Dendritic cell treated with granulocyte-macrophage colony-stimulating factor and Interleukin-4, amounts not matched to agents 40 ng/mL and 50 ng/mL, for 4 days (primary cell): ENCODE measurements around the gene ME3.

ENCODE experiments used
- H3K27ac Mint-ChIP-seq: one replicate; pipeline ENCODE4 v1.8.0; 2022; ENCODE audit warnings: mild to moderate bottlenecking, mixed read lengths
- H3K27me3 Mint-ChIP-seq: one replicate; pipeline ENCODE4 v1.8.0; 2022; ENCODE audit warnings: mild to moderate bottlenecking, mixed read lengths
- H3K36me3 Mint-ChIP-seq: one replicate; pipeline ENCODE4 v1.8.0; 2022; ENCODE audit warnings: low read depth, mixed read lengths
- H3K4me1 Mint-ChIP-seq: one replicate; pipeline ENCODE4 v1.8.0; 2022; ENCODE audit warnings: low read depth, mixed read lengths
- H3K4me3 Mint-ChIP-seq: one replicate; pipeline ENCODE4 v1.8.0; 2022; ENCODE audit warnings: mild to moderate bottlenecking, moderate library complexity, mixed read lengths
- H3K9me3 Mint-ChIP-seq: one replicate; pipeline ENCODE4 v1.8.0; 2022; ENCODE audit warnings: mixed read lengths
- intact Hi-C: fragments of 100-400 bp; cut with micrococcal nuclease; formaldehyde crosslinking; loops from one replicate; pipeline ENCODE4 v1.15.0; 2022

Gene ME3

DNA sequence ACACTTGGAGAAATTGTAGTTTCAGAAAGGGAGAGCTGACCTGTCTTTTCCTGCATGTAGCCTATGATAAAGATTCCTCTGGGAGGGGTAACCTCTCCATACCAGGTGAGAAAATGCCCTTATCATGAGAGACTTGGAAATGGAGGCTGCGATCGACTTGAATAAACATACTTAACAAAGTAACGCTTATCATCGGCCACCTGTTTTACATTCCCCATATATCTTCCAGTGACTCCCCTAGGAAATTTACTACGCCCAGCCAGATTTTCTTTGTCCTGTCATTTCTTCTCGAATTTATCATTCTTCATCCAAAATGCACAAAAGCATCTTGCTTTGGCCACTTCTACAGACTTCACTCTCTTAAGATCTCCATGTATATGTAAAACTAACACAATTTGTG is 154.2 kb downstream of the ME3 start:
- H3K27ac Mint-ChIP-seq, result no peak overlapping the region
- peaks cover 8% of the 10 kb centered on the region for H3K4me1 Mint-ChIP-seq
- no peaks in the 10 kb centered on the region for H3K9me3 Mint-ChIP-seq
- intact Hi-C loops, result no loop called here
- H3K4me3 Mint-ChIP-seq, result no peak overlapping the region
- no peaks in the 10 kb centered on the region for H3K27me3 Mint-ChIP-seq
- H3K36me3 Mint-ChIP-seq, result no peaks in the 10 kb centered on the region

DNA sequence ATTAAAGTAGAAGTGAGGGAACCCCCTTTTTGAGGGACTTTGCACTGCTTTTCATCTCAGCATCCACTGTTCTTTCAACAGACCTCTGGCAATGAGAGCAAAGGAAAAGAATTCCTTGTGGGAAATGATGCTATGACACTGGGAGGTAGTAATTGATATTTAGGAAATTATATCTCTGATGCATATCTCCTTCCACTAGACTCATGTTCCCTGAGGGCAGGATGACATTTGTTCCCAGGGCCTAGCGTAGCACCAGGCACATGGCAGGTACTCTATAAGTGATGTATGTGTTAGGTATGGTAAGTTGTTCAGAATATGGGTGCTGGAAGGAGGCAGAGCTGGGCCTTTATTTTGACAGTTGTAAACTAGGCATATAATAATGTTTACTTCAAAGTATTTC is 154.9 kb downstream of the ME3 start:
- Mint-ChIP-seq H3K27me3 (no peaks in the 10 kb centered on the region), H3K36me3 (no peaks in the 10 kb centered on the region), H3K9me3 (no peaks in the 10 kb centered on the region), H3K4me3 (no peak overlapping the region), H3K4me1 (peaks cover 8% of the 10 kb centered on the region), H3K27ac (no peak overlapping the region)
- intact Hi-C loops, result no loop called here

DNA sequence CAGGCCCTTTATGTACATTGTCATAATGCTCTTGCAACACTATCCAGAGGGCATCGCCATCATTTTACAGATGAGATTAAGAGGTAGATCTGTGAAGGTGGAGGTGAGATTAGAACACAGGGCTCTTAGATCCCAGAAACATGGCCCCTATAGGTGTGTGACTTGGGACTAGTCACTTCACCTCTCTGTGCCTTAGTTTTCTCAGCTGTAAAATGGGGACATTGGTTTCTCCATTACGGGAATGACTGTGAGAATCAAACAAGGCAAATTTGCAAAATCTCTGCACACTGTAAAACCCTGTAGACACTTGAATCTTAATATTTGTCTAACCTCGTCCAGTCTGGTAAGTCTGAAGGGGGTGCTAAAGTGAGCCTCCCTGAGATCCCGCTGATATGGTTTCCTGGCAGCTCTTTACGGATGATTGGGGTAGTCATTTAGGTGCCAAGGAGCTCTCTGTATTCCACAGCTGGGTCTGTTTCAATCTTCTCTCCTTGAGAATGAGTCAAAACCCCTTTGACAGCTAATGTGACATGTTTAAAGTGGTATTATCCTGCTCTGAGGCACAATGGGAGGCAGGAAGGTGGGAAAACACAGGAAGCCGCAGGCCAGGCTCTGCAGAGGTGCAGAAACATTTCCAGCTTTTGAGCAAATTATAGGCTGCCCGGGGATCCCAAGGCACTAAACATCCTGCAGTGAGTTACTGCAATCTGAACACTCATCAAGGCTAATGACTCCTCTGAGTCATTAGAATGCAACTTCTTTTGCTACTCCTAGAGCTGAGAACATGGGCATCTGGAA is 156.9 kb downstream of the ME3 start:
- no peaks in the 10 kb centered on the region for H3K36me3 Mint-ChIP-seq
- intact Hi-C loops, result no loop called here
- no peaks in the 10 kb centered on the region for H3K9me3 Mint-ChIP-seq
- no peak overlapping the region for H3K27ac Mint-ChIP-seq
- no peak overlapping the region for H3K4me3 Mint-ChIP-seq
- peaks cover 8% of the 10 kb centered on the region for H3K4me1 Mint-ChIP-seq
- no peaks in the 10 kb centered on the region for H3K27me3 Mint-ChIP-seq

DNA sequence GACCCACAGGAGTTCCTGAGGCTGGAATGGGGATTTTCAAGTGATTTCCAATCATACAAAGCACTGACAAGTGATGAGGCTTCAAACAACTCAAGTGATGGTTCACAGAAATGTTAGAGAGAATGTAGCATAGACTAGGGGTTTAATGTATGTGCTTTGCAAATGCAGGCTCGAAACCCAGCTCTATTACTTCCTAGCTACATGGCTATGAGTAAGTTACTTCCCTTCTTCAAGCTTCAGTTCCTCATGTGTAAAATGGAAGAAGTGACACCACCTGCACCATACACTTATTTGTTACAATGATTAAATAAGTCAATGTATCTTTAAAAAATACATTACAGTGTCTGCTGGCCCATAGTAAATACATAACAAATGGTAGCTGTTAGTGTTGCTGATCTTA is 158.0 kb downstream of the ME3 start:
- no peaks in the 10 kb centered on the region for H3K27me3 Mint-ChIP-seq
- intact Hi-C loops, result no loop called here
- H3K4me1 Mint-ChIP-seq, result peaks cover 8% of the 10 kb centered on the region
- no peak overlapping the region for H3K27ac Mint-ChIP-seq
- no peak overlapping the region for H3K4me3 Mint-ChIP-seq
- no peaks in the 10 kb centered on the region for H3K9me3 Mint-ChIP-seq
- H3K36me3 Mint-ChIP-seq, result no peaks in the 10 kb centered on the region

DNA sequence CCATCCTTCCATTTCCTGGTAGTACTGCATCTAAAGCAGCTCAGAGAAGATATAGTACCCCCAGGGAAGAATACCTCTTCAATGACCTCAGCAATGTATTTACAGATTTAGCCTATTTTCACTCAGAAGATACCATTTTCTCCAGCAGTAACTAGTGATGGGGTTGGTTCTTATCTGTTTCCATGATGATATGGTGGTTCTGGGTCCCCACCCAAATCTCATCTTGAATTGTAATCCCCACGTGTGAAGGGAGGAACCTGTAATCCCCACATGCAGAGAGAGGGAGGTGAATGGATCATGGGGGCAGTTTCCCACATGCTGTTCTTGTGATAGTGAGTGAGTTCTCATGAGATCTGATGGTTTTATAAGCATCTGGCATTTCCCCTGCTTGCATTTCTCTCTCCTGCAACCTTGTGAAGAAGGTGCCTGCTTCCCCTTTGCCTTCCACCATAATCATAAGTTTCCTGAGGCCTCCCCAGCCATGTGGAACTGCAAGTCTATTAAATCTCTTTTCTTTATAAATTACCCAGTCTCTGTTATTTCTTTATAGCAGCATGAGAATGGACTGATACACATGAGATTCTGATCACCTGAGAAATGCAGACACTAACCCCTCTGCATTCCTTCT is 158.6 kb downstream of the ME3 start:
- H3K9me3 Mint-ChIP-seq, result no peaks in the 10 kb centered on the region
- H3K4me1 Mint-ChIP-seq, result peaks cover 8% of the 10 kb centered on the region
- no peak overlapping the region for H3K4me3 Mint-ChIP-seq
- H3K27ac Mint-ChIP-seq, result no peak overlapping the region
- no peaks in the 10 kb centered on the region for H3K36me3 Mint-ChIP-seq
- no peaks in the 10 kb centered on the region for H3K27me3 Mint-ChIP-seq
- intact Hi-C loops, result no loop called here

DNA sequence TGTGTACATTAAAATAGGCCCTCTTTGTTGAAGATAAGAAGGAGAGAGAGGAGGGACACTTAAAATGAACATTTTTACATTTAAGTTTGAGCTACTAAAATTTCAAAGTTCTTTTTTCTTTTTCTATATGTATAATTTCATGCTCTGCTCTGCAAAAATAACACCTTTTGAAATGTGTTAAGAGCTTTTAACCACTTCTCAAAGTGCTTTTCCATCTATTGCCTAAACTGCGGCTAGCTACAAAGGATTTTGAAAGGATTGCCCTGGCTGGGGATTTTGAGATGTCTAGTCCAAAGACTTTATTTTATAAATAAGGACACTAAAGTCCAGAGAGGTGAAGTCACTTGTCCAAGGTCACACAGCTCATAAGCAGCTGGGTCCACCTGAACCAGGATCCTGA is 159.3 kb downstream of the ME3 start:
- Mint-ChIP-seq H3K27me3 (no peaks in the 10 kb centered on the region), H3K36me3 (no peaks in the 10 kb centered on the region), H3K4me1 (peaks cover 8% of the 10 kb centered on the region), H3K9me3 (no peaks in the 10 kb centered on the region), H3K27ac (no peak overlapping the region), H3K4me3 (no peak overlapping the region)
- intact Hi-C loops, result no loop called here

DNA sequence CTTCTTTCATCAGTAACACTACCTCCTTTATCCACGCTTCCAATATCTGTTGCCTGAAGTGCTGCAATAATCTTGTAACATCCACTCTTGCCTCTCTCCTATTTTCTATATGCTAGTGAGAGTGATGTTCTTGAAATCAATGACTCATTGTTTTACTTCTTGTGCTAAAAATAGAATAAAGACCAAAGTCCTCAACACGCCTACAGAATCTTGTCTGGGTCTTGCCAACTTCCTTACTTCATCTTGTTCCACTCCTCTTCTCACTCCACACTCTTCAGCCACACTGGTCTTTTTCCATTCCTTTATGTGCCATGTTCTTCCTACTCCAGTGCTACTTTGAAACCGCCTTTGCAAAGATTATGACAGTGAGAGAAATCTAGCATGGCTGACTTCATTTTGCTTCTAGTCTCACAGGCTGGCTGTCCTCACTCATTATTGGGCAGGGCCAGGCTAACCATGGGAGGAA is 161.3 kb downstream of the ME3 start:
- H3K27ac Mint-ChIP-seq, result no peak overlapping the region
- H3K36me3 Mint-ChIP-seq, result no peaks in the 10 kb centered on the region
- H3K27me3 Mint-ChIP-seq, result no peaks in the 10 kb centered on the region
- no peaks in the 10 kb centered on the region for H3K9me3 Mint-ChIP-seq
- no peak overlapping the region for H3K4me3 Mint-ChIP-seq
- H3K4me1 Mint-ChIP-seq, result peaks cover 8% of the 10 kb centered on the region
- intact Hi-C loops, result no loop called here

DNA sequence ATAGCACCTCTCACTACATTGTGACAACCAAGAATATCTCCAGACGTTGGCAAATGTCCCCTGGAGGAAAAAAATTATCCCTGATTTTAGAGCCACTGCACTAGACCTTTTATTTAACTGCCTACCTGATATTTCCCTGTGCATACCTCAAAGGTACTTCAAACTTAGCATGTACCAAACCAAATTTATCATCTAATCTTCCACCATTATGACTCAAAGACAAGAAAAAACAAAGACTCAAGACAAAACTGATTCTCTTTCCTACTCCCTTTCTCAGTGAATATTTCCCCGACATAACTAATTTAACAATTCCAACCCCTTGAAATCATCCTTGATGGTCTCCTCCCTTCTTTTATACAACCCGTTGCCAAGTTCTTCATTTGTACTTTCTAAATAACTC is 161.7 kb downstream of the ME3 start:
- intact Hi-C loops, result no loop called here
- Mint-ChIP-seq H3K36me3 (no peaks in the 10 kb centered on the region), H3K4me3 (no peak overlapping the region), H3K27me3 (no peaks in the 10 kb centered on the region), H3K4me1 (peaks cover 8% of the 10 kb centered on the region), H3K27ac (no peak overlapping the region), H3K9me3 (no peaks in the 10 kb centered on the region)

DNA sequence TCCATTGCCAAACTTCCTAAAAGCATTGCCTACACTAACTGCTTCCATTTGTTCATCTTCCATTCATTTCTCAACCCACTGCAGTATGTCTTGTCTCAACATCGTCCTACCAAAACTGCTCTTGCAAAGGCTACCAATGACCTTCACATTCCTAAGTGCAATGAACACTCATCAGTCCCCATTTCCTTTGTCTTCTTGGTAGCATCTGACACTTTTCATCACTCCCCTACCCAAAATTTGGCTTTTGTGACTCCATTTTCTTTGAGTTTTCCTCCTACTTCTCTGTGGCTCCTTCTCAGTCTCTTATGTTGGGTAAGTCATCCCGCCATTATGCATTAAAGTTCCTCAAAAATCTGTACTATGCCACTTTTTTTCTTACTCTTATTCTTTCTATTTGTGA is 162.3 kb downstream of the ME3 start:
- Mint-ChIP-seq H3K9me3 (no peaks in the 10 kb centered on the region), H3K4me3 (no peak overlapping the region), H3K27me3 (no peaks in the 10 kb centered on the region), H3K27ac (no peak overlapping the region), H3K4me1 (peaks cover 8% of the 10 kb centered on the region), H3K36me3 (no peaks in the 10 kb centered on the region)
- intact Hi-C loops, result no loop called here

DNA sequence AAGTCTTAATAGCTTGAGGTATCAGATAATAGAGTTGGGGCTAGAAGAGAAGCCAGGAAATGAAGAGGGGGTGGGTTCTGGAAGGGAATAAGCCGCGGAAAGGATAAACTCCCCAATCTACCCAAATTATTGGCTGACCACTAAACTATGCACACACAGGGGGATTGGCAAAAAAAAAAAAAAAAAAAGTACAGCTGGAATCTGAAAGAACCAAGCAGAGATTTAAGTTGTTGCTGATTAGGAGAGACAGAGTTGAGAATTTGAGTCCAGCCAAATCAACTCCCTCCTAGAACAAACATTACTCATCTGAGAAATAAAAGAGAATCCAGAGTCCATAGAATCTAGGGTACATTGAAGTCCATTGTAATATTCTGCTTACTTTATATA is 162.8 kb downstream of the ME3 start:
- H3K36me3 Mint-ChIP-seq, result no peaks in the 10 kb centered on the region
- H3K27ac Mint-ChIP-seq, result no peak overlapping the region
- H3K4me3 Mint-ChIP-seq, result no peak overlapping the region
- no peaks in the 10 kb centered on the region for H3K27me3 Mint-ChIP-seq
- intact Hi-C loops, result no loop called here
- peaks cover 8% of the 10 kb centered on the region for H3K4me1 Mint-ChIP-seq
- H3K9me3 Mint-ChIP-seq, result no peaks in the 10 kb centered on the region

DNA sequence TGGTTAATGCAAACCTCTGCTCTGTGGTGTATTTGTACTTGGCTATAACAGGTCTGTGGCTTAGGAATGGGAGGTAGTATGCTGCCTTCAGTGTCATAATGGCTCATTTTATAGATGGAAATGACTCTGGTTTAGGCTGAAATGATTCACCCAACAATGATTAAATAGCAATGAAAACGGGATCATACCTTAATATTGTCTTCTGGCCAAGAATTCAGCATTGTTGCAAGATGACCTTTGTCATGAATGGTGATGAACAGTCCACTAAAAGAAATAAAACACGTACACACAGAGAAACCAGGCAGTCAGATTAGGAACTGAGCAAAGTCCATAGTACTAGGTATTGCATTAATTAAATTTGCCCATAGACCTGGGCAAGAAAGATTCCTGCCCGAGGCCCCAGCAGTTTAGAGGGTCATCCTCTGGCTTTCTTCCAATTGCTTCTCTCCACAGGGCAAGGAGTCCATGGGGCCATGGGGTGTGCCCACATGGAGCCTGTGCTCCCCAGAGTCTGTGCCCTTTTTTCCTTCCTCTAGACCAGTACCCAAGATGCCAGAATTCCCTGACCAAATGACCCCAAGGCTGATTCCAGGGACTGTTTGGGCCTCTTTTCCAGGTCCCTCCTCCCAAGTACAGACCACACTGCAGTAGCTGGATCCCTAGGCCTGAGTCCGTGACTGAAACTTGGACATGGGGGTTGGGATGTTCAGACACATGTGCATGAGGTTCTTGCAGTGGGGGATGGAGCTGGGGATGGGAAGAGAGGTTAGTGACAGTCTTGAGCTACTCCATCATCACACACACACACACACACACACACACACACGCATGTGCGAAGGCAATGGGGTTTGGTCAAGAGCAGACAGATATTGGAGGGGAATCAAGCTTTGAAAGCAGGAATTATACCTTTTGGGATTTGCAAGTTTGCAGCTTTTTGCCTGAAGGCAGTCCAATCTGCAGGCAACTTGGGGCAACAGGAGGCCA is 163.5 kb downstream of the ME3 start:
- H3K36me3 Mint-ChIP-seq, result no peaks in the 10 kb centered on the region
- intact Hi-C loops, result no loop called here
- peaks cover 2% of the 10 kb centered on the region for H3K4me1 Mint-ChIP-seq
- H3K9me3 Mint-ChIP-seq, result no peaks in the 10 kb centered on the region
- no peaks in the 10 kb centered on the region for H3K27me3 Mint-ChIP-seq
- H3K4me3 Mint-ChIP-seq, result no peak overlapping the region
- H3K27ac Mint-ChIP-seq, result no peak overlapping the region

DNA sequence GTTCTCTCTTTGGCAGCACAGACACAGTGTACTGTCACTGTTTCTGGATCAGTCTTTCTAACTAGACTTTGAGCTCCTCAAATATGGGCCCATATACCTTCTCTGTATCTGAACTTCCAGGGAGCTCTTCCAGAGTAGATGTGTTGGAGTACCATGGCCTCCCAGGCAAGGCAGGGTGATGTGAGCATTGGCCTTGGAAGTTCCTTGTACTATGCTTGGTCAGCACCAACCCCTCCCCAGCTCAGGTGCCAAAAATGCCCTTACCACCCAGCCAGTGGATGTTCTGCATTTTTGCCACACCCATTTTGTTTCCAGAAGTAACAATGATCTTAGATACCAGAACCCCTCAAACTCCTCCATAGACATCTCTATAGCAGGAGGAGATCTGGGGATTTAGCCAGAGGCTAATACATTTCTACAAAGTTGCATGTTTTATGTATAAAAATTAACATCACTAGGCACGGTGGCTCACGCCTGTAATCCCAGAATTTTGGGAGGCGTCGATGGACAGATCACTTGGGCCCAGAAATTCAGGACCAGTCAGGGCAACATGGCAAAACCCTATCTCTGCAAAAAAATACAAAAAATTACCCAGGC is 165.1 kb downstream of the ME3 start:
- no peaks in the 10 kb centered on the region for H3K27me3 Mint-ChIP-seq
- H3K4me3 Mint-ChIP-seq, result no peak overlapping the region
- peaks cover 6% of the 10 kb centered on the region for H3K4me1 Mint-ChIP-seq
- H3K36me3 Mint-ChIP-seq, result no peaks in the 10 kb centered on the region
- H3K27ac Mint-ChIP-seq, result no peak overlapping the region
- no peaks in the 10 kb centered on the region for H3K9me3 Mint-ChIP-seq
- intact Hi-C loops, result no loop called here

DNA sequence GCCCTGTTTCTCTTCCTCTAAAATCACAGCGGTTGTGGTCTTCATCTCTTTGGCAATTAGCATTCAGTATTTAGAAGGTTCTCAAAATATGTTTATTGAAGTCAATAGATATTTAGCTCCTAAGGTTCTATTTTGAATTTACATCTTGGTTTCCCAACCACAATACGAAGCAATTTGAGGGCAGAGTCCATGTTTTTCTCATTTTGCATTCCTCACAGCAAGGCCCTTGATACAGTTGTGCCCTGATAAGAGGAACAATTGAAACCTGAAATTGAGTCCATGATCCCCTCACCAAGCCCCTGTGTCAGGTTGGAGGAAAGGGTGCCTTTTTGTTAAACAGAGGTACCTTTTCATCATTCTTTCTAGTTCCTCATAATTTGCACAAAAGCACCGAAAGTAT is 166.2 kb downstream of the ME3 start:
- Mint-ChIP-seq H3K27ac (no peak overlapping the region), H3K9me3 (no peaks in the 10 kb centered on the region), H3K4me3 (no peak overlapping the region), H3K36me3 (no peaks in the 10 kb centered on the region), H3K27me3 (no peaks in the 10 kb centered on the region), H3K4me1 (peaks cover 6% of the 10 kb centered on the region)
- intact Hi-C loops, result no loop called here

DNA sequence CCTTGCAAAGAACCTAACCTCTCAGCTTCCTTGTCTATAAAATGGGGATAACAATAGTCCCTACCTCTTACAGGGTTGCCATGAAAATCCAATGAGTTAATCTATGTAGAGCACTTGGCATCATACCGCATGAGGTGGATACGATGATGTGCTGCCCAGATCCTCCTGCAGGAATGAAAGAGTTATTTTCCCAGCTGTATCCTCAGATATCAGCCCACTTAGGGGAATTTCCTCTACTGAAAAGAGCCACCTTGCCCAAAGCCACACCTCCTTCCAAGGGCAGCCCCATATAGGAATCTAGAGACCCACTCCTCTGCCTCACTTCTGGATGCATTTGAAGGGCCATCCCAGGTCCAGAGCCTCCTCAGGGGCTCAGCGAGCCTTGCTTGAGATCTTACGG is 169.3 kb downstream of the ME3 start:
- Mint-ChIP-seq H3K36me3 (no peaks in the 10 kb centered on the region), H3K27me3 (no peaks in the 10 kb centered on the region), H3K4me1 (peaks cover 6% of the 10 kb centered on the region), H3K4me3 (no peak overlapping the region), H3K27ac (no peak overlapping the region), H3K9me3 (no peaks in the 10 kb centered on the region)
- intact Hi-C loops, result no loop called here
